HEK293 (cell line): ENCODE data around the gene IGDCC3.
A peak's percentile ranks its signal among the peaks of the same experiment; 100 is the strongest.

Experiments
- CTCF ChIA-PET: fragments of 350-600 bp; formaldehyde crosslinking; extraction: SDS; loops from one replicate; lab custom pipeline; 2021; ENCODE audit warnings: antibody characterized with exemption; lab: Yijun Ruan, JAX
- POLR2A ChIA-PET: fragments of 300-600 bp; formaldehyde crosslinking; extraction: SDS; loops from one replicate; lab custom pipeline; 2020; ENCODE audit warnings: antibody characterized with exemption, inconsistent platforms; lab: Yijun Ruan, JAX
- H3K27ac ChIP-seq: fragments of 200-500 bp; sonication (Bioruptor generic); 2 replicates; pipeline ENCODE4 v1.5.1; 2014; ENCODE audit warnings: low read depth, low read length, control low read depth, inconsistent platforms; ENCODE audit errors: extremely low read depth
- H3K36me3 ChIP-seq, 2 experiments: fragments of 200-500 bp in 1 of 2; sonication (Bioruptor generic) in 1 of 2; 1 replicate in 1 of 2; 2 replicates in 1 of 2; pipeline ENCODE4 v1.5.1; 2014 to 2017; ENCODE audit warnings: inconsistent platforms in 2 of 2, low read length in 2 of 2; ENCODE audit not compliant: control insufficient read depth in 2 of 2, insufficient read depth in 1 of 2
- H3K4me1 ChIP-seq: fragments of 200-500 bp; sonication (Bioruptor generic); 2 replicates; pipeline ENCODE4 v1.5.1; 2014; ENCODE audit warnings: mild to moderate bottlenecking, low read length, inconsistent platforms; ENCODE audit not compliant: control insufficient read depth, insufficient read depth
- H3K4me3 ChIP-seq: 2 replicates; pipeline ENCODE4 v1.5.1; 2011; ENCODE audit warnings: low read depth, mild to moderate bottlenecking, control low read depth, low read length, moderate library complexity
- H3K9me3 ChIP-seq: fragments of 200-500 bp; sonication (Bioruptor generic); 2 replicates; pipeline ENCODE4 v1.5.1; 2014; ENCODE audit warnings: low read depth, low read length, inconsistent platforms; ENCODE audit not compliant: control insufficient read depth, insufficient read depth
- EGR2 ChIP-seq: fragments of 450-650 bp; formaldehyde crosslinking; IDR thresholded peaks from 2 replicates; pipeline ENCODE4 v1.5.1; 2016; ENCODE audit warnings: low read depth, missing biosample characterization, missing genetic modification characterization
- GLIS1 ChIP-seq: fragments of 450-650 bp; formaldehyde crosslinking; IDR thresholded peaks from 2 replicates; pipeline ENCODE4 v1.5.1; 2016; ENCODE audit warnings: missing biosample characterization, missing genetic modification characterization
- PATZ1 ChIP-seq: fragments of 450-650 bp; formaldehyde crosslinking; IDR thresholded peaks from 2 replicates; pipeline ENCODE4 v1.5.1; 2016; ENCODE audit warnings: missing biosample characterization, missing genetic modification characterization
- PRDM4 ChIP-seq: fragments of 450-650 bp; formaldehyde crosslinking; IDR thresholded peaks from 2 replicates; pipeline ENCODE4 v1.5.1; 2017; ENCODE audit warnings: missing biosample characterization, missing genetic modification characterization
- REPIN1 ChIP-seq: fragments of 450-650 bp; formaldehyde crosslinking; IDR thresholded peaks from 2 replicates; pipeline ENCODE4 v1.5.1; 2017; ENCODE audit warnings: missing biosample characterization, missing genetic modification characterization, low read depth
- TSHZ1 ChIP-seq: fragments of 450-650 bp; formaldehyde crosslinking; IDR thresholded peaks from 2 replicates; pipeline ENCODE4 v1.5.1; 2016; ENCODE audit warnings: missing biosample characterization, missing genetic modification characterization, borderline replicate concordance
- ZNF112 ChIP-seq: fragments of 450-650 bp; formaldehyde crosslinking; IDR thresholded peaks from 2 replicates; pipeline ENCODE4 v1.5.0; 2017; ENCODE audit warnings: missing biosample characterization, missing genetic modification characterization
- ZNF221 ChIP-seq: fragments of 450-650 bp; formaldehyde crosslinking; IDR thresholded peaks from 2 replicates; pipeline ENCODE4 v1.5.1; 2017; ENCODE audit warnings: missing biosample characterization, missing genetic modification characterization, borderline replicate concordance
- ZNF510 ChIP-seq: fragments of 450-650 bp; formaldehyde crosslinking; IDR thresholded peaks from 2 replicates; pipeline ENCODE4 v1.5.1; 2018; ENCODE audit warnings: mild to moderate bottlenecking, missing genetic modification characterization, missing biosample characterization; ENCODE audit not compliant: insufficient replicate concordance
- ZSCAN16 ChIP-seq: fragments of 450-650 bp; formaldehyde crosslinking; IDR thresholded peaks from 2 replicates; pipeline ENCODE4 v1.5.1; 2016; ENCODE audit warnings: missing biosample characterization, missing genetic modification characterization

The IGDCC3 gene

GRCh38 chr15:65365229-65365628, 12.6 kb downstream of the IGDCC3 start:
- Histone ChIP-seq H3K4me3 (no peak overlapping the region), H3K27ac (no peak overlapping the region), H3K36me3 (no peaks in the 10 kb centered on the region)
- ChIA-PET CTCF (interaction anchor here (0.6 kb wide), 1 partner anchor 14 kb away, joined by 3 read pairs; no protein-coding TSS in a partner anchor), POLR2A (no interaction called here)
- no peak for TF ChIP-seq ZNF510 (tag by site-specific recombination)
- no peak for TF ChIP-seq ZNF112 (tag by site-specific recombination)
- TF ChIP-seq REPIN1 (tag by site-specific recombination) = no peak
- TF ChIP-seq PATZ1 = 0 out of 2 replicates have a peak, but pooled peaks have one; percentile 24
- TF ChIP-seq, all 188 proteins: peak for 1
- Histone ChIP-seq H3K4me1 (no peaks in the 10 kb centered on the region), H3K9me3 (no peaks in the 10 kb centered on the region)

- POLR2A ChIA-PET = no interaction called here
- no peaks in the 10 kb centered on the region for H3K36me3 ChIP-seq
- no peak for TF ChIP-seq PRDM4 (tag by site-specific recombination)
- TF ChIP-seq GLIS1 (tag by site-specific recombination) = peak; percentile 41; the same call in 1 of the 2 replicates
- TF ChIP-seq TSHZ1 (tag by site-specific recombination) = no peak
- TF ChIP-seq, all 188 proteins: peak for 1
- Histone ChIP-seq H3K27ac (no peak overlapping the region), H3K4me1 (no peaks in the 10 kb centered on the region), H3K9me3 (no peaks in the 10 kb centered on the region), H3K4me3 (no peak overlapping the region)
- CTCF ChIA-PET = interaction anchor here (0.9 to 1.8 kb wide), 2 partner anchors 22 to 45 kb away, joined by 5 to 6 read pairs; no protein-coding TSS in a partner anchor
Observed at GRCh38 chr15:65363766-65364165, 14.0 kb downstream of the IGDCC3 start.

- POLR2A ChIA-PET = no interaction called here
- Histone ChIP-seq H3K4me1 (no peaks in the 10 kb centered on the region), H3K36me3 (no peaks in the 10 kb centered on the region), H3K27ac (no peak overlapping the region), H3K9me3 (no peaks in the 10 kb centered on the region), H3K4me3 (no peak overlapping the region)
- no peak for TF ChIP-seq ZSCAN16
- no peak for TF ChIP-seq ZNF221 (tag by site-specific recombination)
- TF ChIP-seq EGR2 (tag by site-specific recombination) = 0 out of 2 replicates have a peak, but pooled peaks have one; percentile 27
- CTCF ChIA-PET = interaction anchor here (0.9 to 1.8 kb wide), 2 partner anchors 23 to 44 kb away, joined by 5 to 6 read pairs; no protein-coding TSS in a partner anchor
Observed at GRCh38 chr15:65363306-65363705, 14.5 kb downstream of the IGDCC3 start.
